ENCODE data around the gene NDUFAF8.

The NDUFAF8 gene

GRCh38 chr17:81287741-81288430, 48.8 kb downstream of the NDUFAF8 start:
- Histone ChIP-seq H3K36me3 (ENCODE audit: control insufficient read depth in 5 of 5, insufficient read depth in 5 of 5, low read length in 5 of 5) (peaks cover 4 to 46% (median 28%) of the 10 kb centered on the region in 5 donors), H3K27ac (ENCODE audit: low read depth, low read length) (no peak overlapping the region)

GRCh38 chr17:81288715-81289114, 49.6 kb downstream of the NDUFAF8 start:
- Histone ChIP-seq H3K9me3 (ENCODE audit: control insufficient read depth in 5 of 5, low read length in 5 of 5) (no peaks in the 10 kb centered on the region), H3K36me3 (ENCODE audit: control insufficient read depth in 5 of 5, insufficient read depth in 5 of 5, low read length in 5 of 5) (peaks cover 4 to 40% (median 23%) of the 10 kb centered on the region in 5 donors), H3K27me3 (ENCODE audit: control insufficient read depth in 5 of 5, insufficient read depth in 4 of 5, low read length in 5 of 5) (no peaks in the 10 kb centered on the region), H3K4me1 (ENCODE audit: control insufficient read depth in 5 of 5, insufficient read depth in 5 of 5, low read length in 5 of 5) (peaks cover 4 to 60% (median 46%) of the 10 kb centered on the region in 5 donors), H3K4me3 (ENCODE audit: low read depth in 1 of 5, low read length in 5 of 5) (no peak overlapping the region), H3K9ac (ENCODE audit: low read length in 5 of 5) (no peak overlapping the region), H3K27ac (ENCODE audit: low read depth, low read length) (no peak overlapping the region)

More at GRCh38 chr17:81287741-81288430, 48.8 kb downstream of the NDUFAF8 start:
- no peaks in the 10 kb centered on the region for H3K27me3 ChIP-seq (ENCODE audit: control insufficient read depth in 5 of 5, insufficient read depth in 4 of 5, low read length in 5 of 5)
- no peak overlapping the region for H3K9ac ChIP-seq (ENCODE audit: low read length in 5 of 5)
- H3K4me1 ChIP-seq (ENCODE audit: control insufficient read depth in 5 of 5, insufficient read depth in 5 of 5, low read length in 5 of 5) = peaks cover 4 to 51% (median 39%) of the 10 kb centered on the region in 5 donors
- H3K4me3 ChIP-seq (ENCODE audit: low read depth in 1 of 5, low read length in 5 of 5) = no peak overlapping the region
- no peaks in the 10 kb centered on the region for H3K9me3 ChIP-seq (ENCODE audit: control insufficient read depth in 5 of 5, low read length in 5 of 5)

GRCh38 chr17:81289627-81290026, 50.5 kb downstream of the NDUFAF8 start:
- no peak overlapping the region for H3K9ac ChIP-seq (ENCODE audit: low read length in 5 of 5)
- H3K9me3 ChIP-seq (ENCODE audit: control insufficient read depth in 5 of 5, low read length in 5 of 5) = no peaks in the 10 kb centered on the region
- peaks cover 4 to 69% (median 54%) of the 10 kb centered on the region in 5 donors for H3K4me1 ChIP-seq (ENCODE audit: control insufficient read depth in 5 of 5, insufficient read depth in 5 of 5, low read length in 5 of 5)
- H3K27me3 ChIP-seq (ENCODE audit: control insufficient read depth in 5 of 5, insufficient read depth in 4 of 5, low read length in 5 of 5) = no peaks in the 10 kb centered on the region
- no peak overlapping the region for H3K27ac ChIP-seq (ENCODE audit: low read depth, low read length)
- no peak overlapping the region for H3K4me3 ChIP-seq (ENCODE audit: low read depth in 1 of 5, low read length in 5 of 5)
- H3K36me3 ChIP-seq (ENCODE audit: control insufficient read depth in 5 of 5, insufficient read depth in 5 of 5, low read length in 5 of 5) = peaks cover 4 to 40% (median 23%) of the 10 kb centered on the region in 5 donors

- peaks cover 4 to 66% (median 48%) of the 10 kb centered on the region in 5 donors for H3K4me1 ChIP-seq (ENCODE audit: control insufficient read depth in 5 of 5, insufficient read depth in 5 of 5, low read length in 5 of 5)
- no peaks in the 10 kb centered on the region for H3K9me3 ChIP-seq (ENCODE audit: control insufficient read depth in 5 of 5, low read length in 5 of 5)
- H3K9ac ChIP-seq (ENCODE audit: low read length in 5 of 5) = no peak overlapping the region
- H3K27ac ChIP-seq (ENCODE audit: low read depth, low read length) = no peak overlapping the region
- no peak overlapping the region for H3K4me3 ChIP-seq (ENCODE audit: low read depth in 1 of 5, low read length in 5 of 5)
- H3K36me3 ChIP-seq (ENCODE audit: control insufficient read depth in 5 of 5, insufficient read depth in 5 of 5, low read length in 5 of 5) = peaks cover 4 to 40% (median 23%) of the 10 kb centered on the region in 5 donors
- no peaks in the 10 kb centered on the region for H3K27me3 ChIP-seq (ENCODE audit: control insufficient read depth in 5 of 5, insufficient read depth in 4 of 5, low read length in 5 of 5)
These were observed 51.1 kb downstream of the NDUFAF8 start for GRCh38 chr17:81290230-81290629.

Data from subcutaneous abdominal adipose tissue (tissue), 5 donors.